Activated naive CD4-positive, alpha-beta T cell treated with anti-CD3 and anti-CD28 coated beads, Interleukin-2, amount 50 U/mL, for 16 hours (primary cell): ENCODE data around the gene TRIO.

Experiments
- DNase-seq: peaks from one replicate; pipeline ENCODE4 v3.0.0-alpha.2; 2020

Gene TRIO

DNA sequence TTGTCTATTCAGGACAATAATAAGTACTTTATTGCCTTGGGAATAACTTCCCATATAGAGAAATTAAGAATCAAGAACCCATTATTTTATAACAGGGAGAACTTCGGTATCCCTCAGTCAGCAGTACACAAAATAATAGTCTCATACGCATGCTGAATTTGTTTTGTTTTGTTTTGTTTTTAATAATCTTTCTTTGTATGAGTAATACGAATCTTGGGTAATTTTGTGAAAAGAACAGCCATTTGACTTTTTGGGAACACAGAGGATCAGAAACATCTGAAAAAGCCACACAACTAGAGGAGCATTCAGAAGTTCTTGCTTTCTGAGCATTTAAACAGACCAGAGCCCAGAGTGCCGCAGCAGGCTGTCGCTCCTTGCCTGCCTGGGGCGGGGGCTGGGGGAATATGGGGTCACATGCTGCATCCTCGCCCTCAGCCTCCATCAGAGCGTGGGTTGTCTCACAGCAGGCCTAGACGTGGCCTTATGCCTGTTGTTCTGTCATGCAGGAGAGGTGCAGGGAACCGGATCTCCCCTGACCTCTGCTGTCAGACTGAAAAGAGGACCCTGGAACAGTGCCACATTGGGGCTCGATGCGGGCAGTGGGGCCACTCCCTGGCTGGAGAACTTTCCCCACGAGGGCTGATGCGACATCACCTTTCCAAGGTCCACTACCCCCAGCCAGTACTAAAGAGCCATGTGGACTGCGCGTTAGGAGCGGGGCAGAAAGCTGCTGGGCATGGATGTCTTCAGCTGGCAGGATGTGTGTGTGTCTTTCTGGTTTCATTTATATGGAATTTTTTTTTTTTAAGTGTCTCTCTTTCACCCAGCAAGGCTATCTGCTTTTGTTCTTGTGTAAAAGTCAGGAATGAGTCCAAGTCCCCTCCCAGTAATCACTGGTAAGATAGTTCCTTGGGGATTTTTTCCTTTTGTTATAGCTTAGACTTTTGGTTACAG is 305.1 kb downstream of the TRIO start:
- no peak for DNase-seq

GRCh38 chr5:14449052-14449661 is 306.0 kb downstream of the TRIO start:
- no peak for DNase-seq

DNA sequence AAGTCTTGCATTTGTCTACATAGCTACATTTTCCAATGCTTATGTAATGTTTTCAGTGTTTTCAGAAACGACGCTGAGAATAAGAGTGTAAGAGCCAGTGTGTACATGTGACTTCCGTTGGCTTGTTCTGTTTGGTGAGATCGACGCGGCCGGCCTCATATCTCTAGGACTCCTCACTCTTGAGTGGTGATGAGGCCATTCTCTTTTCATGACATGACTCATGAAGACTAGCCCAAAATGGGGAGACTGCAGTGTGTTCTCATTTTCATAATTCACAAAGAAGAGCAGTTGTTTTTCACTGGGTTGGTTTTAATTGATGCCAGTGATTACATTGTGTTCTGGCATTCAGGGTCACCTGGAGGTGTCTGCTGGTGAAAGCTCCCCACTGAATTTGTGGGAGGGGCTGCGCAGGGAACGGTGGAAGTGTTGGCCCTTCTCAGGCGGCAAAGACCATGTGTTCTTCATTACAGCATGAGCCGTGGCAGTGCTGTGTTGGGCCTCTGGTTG is 306.9 kb downstream of the TRIO start:
- DNase-seq, result no peak

DNA sequence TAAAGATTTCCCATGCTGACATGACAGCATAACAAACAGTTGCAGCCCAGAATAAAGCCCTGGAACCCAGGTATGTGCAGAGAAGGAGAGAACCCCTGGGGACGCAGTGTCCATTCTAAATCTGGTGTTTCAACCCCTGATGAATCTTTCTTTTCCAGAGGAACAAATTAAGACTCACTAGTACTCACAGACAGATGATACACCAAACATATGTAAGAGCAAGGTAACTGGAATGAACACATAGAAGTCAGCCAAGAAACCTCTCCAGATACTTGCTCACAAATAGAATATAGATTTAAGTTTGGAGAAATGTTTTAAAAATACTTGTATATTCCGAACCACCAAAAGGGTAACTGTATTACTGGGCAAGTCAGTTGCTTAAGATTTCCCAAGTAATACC is 307.6 kb downstream of the TRIO start:
- DNase-seq, result no peak

DNA sequence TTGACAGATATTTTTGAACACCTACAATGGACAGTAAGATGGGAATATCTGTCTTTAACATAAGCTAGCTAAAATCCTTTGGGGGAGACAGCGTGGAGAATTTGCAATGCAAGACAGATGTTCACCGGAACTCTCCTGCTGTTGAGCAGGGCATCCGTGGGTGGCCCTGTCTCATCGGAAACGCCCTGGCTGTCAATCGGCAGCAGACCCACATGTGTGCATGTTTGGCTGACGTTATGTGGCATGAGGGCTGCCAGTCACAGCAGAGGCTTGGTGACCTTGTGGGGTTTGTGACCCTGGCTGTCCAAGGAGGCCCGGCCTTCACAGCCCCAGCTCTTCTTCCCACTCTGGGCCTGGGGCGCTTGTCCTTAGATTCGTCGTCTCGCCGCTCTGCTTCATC is 308.7 kb downstream of the TRIO start:
- DNase-seq, result no peak

DNA sequence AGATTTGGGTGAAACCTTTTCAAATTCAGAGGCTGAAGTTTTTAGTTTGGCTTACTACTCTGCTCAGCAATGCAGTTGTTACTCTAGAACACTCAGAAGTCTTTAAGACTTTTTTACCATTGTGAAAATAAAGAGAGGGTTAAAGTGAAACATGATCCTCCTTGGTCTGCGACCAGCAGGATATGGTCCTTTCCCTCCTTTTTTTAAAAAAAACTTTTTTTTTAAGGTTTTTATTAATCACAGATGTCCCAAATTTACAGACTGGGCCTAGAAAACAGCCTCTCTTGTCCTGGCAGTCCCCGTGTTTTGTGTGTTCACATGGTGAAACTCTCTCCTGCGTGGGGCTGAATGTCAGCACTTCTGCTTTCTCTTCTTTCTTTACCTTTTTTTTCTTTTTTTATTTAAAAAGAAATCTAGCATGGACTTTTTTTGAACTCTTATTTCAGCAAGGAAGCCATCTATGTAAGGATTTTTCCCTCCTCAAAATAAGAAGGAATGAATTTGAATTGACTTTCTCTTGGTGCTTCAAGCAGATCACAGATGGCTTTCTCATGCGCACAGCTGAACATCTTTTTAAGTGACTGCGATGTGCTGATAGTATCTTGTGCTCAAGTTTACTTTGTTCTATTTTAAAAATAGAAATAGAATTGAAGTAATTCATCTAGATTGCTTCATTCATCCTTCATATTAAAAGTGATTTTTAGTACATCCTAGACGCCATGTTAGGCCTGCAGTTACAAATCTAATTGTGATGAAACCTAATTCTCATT is 309.7 kb downstream of the TRIO start:
- no peak for DNase-seq

- DNase-seq, result no peak
Observed at GRCh38 chr5:14453481-14453880, 310.3 kb downstream of the TRIO start.

DNA sequence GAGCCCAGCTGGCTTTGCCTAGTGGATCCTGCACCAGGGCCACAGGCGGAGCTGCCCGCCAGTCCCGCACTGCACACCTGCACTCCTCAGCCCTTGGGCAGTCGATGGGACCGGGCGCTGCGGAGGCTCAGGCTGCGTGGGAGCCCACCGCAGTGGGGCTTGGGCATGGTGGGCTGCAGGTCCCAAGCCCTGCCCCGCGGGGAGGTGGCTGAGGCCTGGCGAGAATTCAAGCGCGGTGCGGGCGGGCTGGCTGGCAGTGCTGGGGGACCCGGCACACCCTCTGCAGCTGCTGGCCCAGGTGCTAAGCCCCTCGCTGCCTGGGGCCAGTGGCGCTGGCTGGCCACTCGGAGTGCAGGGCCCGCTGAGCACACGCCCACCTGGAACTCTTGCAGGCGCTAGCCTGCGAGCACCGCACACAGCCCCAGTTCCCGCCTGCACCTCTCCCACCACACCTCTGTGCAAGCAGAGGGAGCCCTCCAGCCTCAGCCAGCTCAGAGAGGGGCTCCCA is 312.7 kb downstream of the TRIO start:
- no peak for DNase-seq

- DNase-seq, result no peak
Observed at GRCh38 chr5:14457476-14457875, 314.3 kb downstream of the TRIO start.

GRCh38 chr5:14458414-14458813 is 315.3 kb downstream of the TRIO start:
- no peak for DNase-seq

GRCh38 chr5:14460844-14461398 is 317.8 kb downstream of the TRIO start:
- no peak for DNase-seq

GRCh38 chr5:14462681-14463080 is 319.5 kb downstream of the TRIO start:
- no peak for DNase-seq

DNA sequence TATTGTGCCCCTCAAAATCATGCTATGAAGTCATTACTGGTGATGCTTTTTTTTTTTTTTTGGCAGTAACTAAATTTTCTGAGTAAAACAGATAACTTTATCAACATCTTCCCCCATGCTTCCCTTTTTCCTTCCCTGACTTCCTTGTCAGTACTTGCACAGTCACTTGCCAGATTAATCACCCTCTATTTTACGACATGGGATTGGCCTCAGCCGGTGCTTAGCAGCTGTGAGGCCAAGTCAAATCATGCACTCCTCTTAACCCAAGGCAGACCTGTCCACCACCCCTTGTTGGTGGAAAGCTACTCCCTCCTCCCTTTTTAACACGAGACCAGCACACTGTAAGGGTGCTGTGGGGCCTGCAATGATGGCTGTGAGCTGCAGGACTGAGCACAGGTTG is 320.5 kb downstream of the TRIO start:
- no peak for DNase-seq

- no peak for DNase-seq
Observed at GRCh38 chr5:14464096-14464495, 321.0 kb downstream of the TRIO start.

DNA sequence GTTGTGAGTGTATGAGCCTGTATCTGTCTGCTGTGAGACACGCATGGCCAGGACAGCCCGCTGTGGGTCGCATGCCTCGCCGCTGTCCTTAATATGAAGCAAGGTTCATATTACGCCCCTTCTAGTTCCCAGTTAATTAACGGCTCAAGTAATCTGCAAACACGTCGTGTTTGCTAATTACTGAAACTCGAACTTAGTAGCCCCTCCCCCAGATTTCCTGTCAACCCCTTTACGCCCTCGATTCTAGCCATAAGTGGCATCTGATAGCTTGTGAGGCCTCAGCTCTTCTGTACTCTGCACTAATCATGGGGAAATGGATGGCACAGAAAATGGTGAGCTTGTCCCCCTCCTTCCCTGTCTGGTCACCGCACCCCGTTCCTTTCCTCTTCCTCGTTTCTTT is 321.5 kb downstream of the TRIO start:
- DNase-seq, result no peak

GRCh38 chr5:14465116-14465515 is 322.0 kb downstream of the TRIO start:
- no peak for DNase-seq

GRCh38 chr5:14465776-14466175 is 322.6 kb downstream of the TRIO start:
- no peak for DNase-seq

- no peak for DNase-seq
Observed at GRCh38 chr5:14467251-14467650, 324.1 kb downstream of the TRIO start.

GRCh38 chr5:14467886-14468285 is 324.7 kb downstream of the TRIO start:
- no peak for DNase-seq

DNA sequence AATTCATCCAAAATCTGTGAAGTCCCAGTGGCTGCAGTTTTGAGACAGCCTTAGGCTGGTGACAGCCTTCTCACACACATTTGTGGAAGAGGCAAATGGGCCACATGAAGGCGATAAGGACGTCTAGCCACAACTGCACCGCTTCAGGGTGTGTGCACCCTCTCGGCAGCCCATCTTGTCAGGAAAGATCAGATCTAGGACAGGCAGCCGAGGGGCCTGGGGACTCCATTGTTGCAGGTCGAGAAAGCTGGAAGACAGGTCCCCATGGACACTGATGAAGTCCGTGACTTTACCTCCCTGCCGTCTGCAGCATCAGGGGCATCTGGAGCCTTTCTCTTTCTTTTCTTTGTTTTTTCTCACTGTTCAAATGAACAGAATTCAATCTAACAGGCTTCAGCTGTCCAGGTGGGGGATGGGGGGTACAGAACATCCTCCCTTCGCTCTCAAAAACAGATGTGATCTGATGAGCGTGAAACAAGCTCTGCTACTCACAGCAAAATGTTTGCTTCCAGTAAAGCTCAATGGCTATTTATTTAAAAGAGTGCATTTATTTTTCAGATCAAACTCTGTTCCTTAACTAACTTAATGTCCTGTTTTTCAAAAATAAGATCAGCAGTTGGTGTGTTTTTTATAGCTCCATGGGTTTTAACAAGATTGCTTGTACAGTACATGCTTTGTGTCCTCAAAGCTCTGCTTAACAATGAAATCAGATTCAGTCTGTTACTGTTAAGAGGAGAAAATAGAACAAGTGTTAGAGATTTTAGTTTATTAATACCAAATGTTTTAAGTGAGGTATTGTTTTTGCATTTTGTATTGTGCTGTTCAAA is 326.6 kb downstream of the TRIO start:
- DNase-seq, result no peak

DNA sequence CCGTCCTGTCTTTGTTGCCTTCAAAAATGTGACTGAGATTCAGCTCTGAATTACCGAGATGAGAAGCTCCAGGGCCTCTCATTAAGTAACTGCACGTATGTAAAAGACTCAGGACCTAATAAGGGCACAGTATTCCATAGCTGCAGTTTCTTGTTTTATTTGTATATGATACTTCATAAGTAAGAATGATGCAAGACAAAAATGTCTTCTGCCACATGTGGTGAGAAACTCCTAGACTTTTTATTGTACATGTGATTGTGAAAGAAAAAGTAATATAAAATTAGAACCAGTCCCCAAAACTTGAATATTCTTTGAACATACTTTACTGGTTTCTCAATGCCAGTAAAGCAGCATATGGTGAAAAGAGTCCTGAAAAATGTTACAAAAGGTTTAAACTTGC is 328.4 kb downstream of the TRIO start:
- DNase-seq, result no peak

GRCh38 chr5:14472986-14473567 is 329.9 kb downstream of the TRIO start:
- no peak for DNase-seq
